DOHH2 (cell line): ENCODE results near the gene TPGS2.
"Not testable (repeated sequence)": the region's sequence is repeated elsewhere in the genome, so short reads cannot be mapped to it uniquely, and the experiment has no call there.

Source experiments
- CTCF ChIP-seq: fragments of 200-600 bp; sonication (generic); IDR thresholded peaks from one replicate; pipeline ENCODE4 v1.5.1; 2014; ENCODE audit warnings: antibody characterized with exemption, mild to moderate bottlenecking, low read depth, low read length; ENCODE audit not compliant: poor library complexity, severe bottlenecking
- EZH2phosphoT487 ChIP-seq: fragments of 200-600 bp; sonication (generic); IDR thresholded peaks from 2 replicates; pipeline ENCODE4 v1.6.1; 2017; ENCODE audit warnings: borderline replicate concordance, mild to moderate bottlenecking, antibody characterized with exemption, low read length, moderate library complexity, mixed read lengths

GRCh38 chr18:36762965-36763364 lies 65.8 kb downstream of the TPGS2 start:
- TF ChIP-seq CTCF, EZH2phosphoT487: not testable (repeated sequence)
